ENCODE results near the gene PITPNC1. TPM values are rescaled to one million over a fixed set of nuclear protein-coding genes. Genes with fewer than 3 reads are reported as not detected.
"Not testable (repeated sequence)": the region's sequence is repeated elsewhere in the genome, so short reads cannot be mapped to it uniquely, and the experiment has no call there.

The PITPNC1 gene
- total RNA-seq, 1 donor from 2014 or later = 25.4 TPM

GRCh38 chr17:67718325-67718941 is 341.4 kb downstream of the PITPNC1 start:
- Histone ChIP-seq H3K36me3 (peaks cover 28% of the 10 kb centered on the region), H3K9me3 (no peaks in the 10 kb centered on the region), H3K27me3 (no peaks in the 10 kb centered on the region), H3K4me1 (peaks cover 14% of the 10 kb centered on the region), H3K27ac (peak overlapping the region; percentile 93), H3K4me3 (peak overlapping the region; percentile 97)
- ATAC-seq = no peak
- no peak for DNase-seq
- intact Hi-C loops (cut with DNase I) = no loop called here
- TF ChIP-seq, protein P1, sequence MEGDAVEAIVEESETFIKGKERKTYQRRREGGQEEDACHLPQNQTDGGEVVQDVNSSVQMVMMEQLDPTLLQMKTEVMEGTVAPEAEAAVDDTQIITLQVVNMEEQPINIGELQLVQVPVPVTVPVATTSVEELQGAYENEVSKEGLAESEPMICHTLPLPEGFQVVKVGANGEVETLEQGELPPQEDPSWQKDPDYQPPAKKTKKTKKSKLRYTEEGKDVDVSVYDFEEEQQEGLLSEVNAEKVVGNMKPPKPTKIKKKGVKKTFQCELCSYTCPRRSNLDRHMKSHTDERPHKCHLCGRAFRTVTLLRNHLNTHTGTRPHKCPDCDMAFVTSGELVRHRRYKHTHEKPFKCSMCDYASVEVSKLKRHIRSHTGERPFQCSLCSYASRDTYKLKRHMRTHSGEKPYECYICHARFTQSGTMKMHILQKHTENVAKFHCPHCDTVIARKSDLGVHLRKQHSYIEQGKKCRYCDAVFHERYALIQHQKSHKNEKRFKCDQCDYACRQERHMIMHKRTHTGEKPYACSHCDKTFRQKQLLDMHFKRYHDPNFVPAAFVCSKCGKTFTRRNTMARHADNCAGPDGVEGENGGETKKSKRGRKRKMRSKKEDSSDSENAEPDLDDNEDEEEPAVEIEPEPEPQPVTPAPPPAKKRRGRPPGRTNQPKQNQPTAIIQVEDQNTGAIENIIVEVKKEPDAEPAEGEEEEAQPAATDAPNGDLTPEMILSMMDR (IDR thresholded peaks at IDR 0.05) = no peak

GRCh38 chr17:67725373-67725791 is 348.3 kb downstream of the PITPNC1 start:
- Histone ChIP-seq H3K27me3 (no peaks in the 10 kb centered on the region), H3K4me3 (no peak overlapping the region), H3K36me3 (peaks cover 97% of the 10 kb centered on the region), H3K4me1 (no peaks in the 10 kb centered on the region), H3K27ac (no peak overlapping the region), H3K9me3 (no peaks in the 10 kb centered on the region)
- intact Hi-C loops (cut with DNase I) = no loop called here
- DNase-seq (no peak), ATAC-seq (no peak)
- TF ChIP-seq, protein P1 (IDR thresholded peaks at IDR 0.05) = no peak

DNA sequence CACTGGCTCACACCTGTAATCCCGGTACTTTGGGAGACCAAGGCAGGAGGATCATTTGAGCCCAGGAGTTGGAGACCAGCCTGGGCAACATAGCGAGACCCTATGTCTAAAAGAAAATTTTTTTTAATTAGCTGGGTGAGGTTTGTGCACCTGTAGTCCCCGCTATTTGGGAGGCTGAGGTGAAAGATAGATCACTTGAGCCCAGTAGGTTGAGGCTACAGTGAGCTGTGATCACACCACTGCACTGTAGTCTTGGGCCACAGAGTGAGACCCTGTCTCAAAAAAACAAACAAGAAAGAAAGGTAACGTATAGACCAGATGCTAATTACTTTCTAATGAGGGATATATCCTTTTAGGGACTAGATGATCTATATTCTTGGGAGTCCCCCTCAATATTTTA is 348.7 kb downstream of the PITPNC1 start:
- H3K27ac ChIP-seq = no peak overlapping the region
- intact Hi-C loops (cut with DNase I) = no loop called here
- H3K4me1 ChIP-seq = no peaks in the 10 kb centered on the region
- H3K9me3 ChIP-seq = no peaks in the 10 kb centered on the region
- ATAC-seq (no peak), DNase-seq (no peak)
- H3K4me3 ChIP-seq = no peak overlapping the region
- H3K36me3 ChIP-seq = peaks cover 97% of the 10 kb centered on the region
- TF ChIP-seq, protein P1 (IDR thresholded peaks at IDR 0.05) = no peak
- no peaks in the 10 kb centered on the region for H3K27me3 ChIP-seq

DNA sequence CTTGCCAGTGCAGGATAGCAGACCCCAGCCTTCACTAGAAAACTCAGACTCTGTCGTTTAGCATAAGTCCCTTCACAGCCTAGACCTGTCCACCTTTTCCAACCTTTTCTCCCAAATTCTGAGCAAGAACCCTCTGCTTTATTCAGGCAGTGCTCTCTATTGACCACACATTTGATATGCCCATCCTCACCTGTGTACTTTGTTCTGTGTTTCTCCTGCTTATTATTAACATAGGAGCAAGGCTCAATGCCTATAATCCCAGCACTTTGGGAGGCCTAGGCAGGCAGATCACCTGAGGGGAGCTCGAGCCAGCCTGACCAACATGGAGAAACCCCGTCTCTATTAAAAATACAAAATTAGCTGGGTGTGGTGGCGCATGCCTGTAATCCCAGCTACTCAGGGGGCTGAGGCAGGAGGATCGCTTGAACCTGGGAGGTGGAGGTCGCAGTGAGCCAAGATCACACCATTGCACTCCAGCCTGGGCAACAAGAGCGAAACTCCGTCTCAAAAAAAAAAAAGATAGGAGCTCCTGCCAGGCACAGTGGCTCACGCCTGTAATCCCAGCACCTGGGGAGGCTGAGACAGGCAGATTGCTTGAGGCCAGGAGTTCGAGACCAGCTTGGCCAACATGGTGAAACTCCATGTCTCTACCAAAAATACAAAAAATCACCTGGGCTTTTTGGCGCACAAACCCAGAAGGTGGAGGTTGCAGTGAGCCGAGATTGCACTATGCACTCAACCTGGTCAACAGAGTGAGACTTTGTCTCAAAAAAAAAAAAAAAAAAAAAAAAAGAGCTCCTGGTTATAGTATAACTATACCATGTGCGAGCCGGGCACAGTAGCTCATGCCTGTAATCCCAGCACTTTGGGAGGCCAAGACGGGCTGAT is 350.3 kb downstream of the PITPNC1 start:
- ATAC-seq; H3K9me3 ChIP-seq; H3K27me3 ChIP-seq; H3K27ac ChIP-seq; DNase-seq; intact Hi-C loops (cut with DNase I); H3K4me1 ChIP-seq; H3K4me3 ChIP-seq: not testable (repeated sequence)
- H3K36me3 ChIP-seq = peaks cover 93% of the 10 kb centered on the region

DNA sequence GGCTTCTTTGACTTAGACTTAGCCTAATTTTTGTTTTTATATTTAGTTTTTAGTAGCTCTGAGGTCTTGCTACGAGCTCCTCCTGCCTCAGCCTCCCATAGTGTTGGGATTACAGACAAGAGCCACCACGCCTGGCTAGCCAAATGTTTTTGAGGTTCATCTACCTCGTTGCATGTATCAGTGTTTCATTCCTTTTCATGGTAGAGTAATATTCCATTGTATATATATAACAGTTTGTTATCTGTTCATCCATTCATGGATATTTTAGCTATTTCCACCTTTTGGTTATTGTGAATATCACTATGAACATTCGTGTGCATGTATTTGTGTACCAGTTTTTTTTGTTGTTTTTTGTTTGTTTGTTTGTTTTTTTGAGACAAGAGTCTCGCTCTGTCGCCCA is 352.8 kb downstream of the PITPNC1 start:
- H3K36me3 ChIP-seq = peaks cover 97% of the 10 kb centered on the region
- no peak for DNase-seq
- intact Hi-C loops (cut with DNase I) = no loop called here
- no peaks in the 10 kb centered on the region for H3K27me3 ChIP-seq
- H3K4me1 ChIP-seq = no peaks in the 10 kb centered on the region
- H3K27ac ChIP-seq = no peak overlapping the region
- no peak overlapping the region for H3K4me3 ChIP-seq
- no peak for ATAC-seq
- H3K9me3 ChIP-seq = no peaks in the 10 kb centered on the region
- TF ChIP-seq, protein P1 (IDR thresholded peaks at IDR 0.05) = no peak

- Histone ChIP-seq H3K27ac (no peak overlapping the region), H3K27me3 (no peaks in the 10 kb centered on the region), H3K4me3 (no peak overlapping the region), H3K9me3 (no peaks in the 10 kb centered on the region), H3K36me3 (peaks cover 97% of the 10 kb centered on the region), H3K4me1 (no peaks in the 10 kb centered on the region)
- ATAC-seq (no peak), DNase-seq (no peak)
- TF ChIP-seq, protein P1 (IDR thresholded peaks at IDR 0.05) = no peak
- intact Hi-C loops (cut with DNase I) = no loop called here
Measured at GRCh38 chr17:67730731-67731130, 353.6 kb downstream of the PITPNC1 start.

All from upper lobe of right lung (tissue), 1 donor.